Loucy (cell line): ENCODE results near the gene CFAP298.
A peak's percentile ranks its signal among the peaks of the same experiment; 100 is the strongest.
"Not testable (repeated sequence)": the region's sequence is repeated elsewhere in the genome, so short reads cannot be mapped to it uniquely, and the experiment has no call there.

ENCODE experiments used
- H2AFZ ChIP-seq: fragments of 200-600 bp; sonication (generic); 2 replicates; pipeline ENCODE4 v1.6.0; 2016; ENCODE audit warnings: antibody characterized with exemption, mild to moderate bottlenecking, low read length, moderate library complexity
- H3F3A ChIP-seq: fragments of 200-600 bp; 2 replicates; pipeline ENCODE4 v1.6.0; 2016; ENCODE audit warnings: antibody characterized with exemption, low read depth, mild to moderate bottlenecking
- H3K27me3 ChIP-seq: fragments of 200-600 bp; sonication (generic); 2 replicates; pipeline ENCODE4 v1.6.1; 2014; ENCODE audit warnings: low read length, mild to moderate bottlenecking; ENCODE audit not compliant: insufficient read depth, poor library complexity, severe bottlenecking
- H3K36me3 ChIP-seq: fragments of 200-600 bp; sonication (generic); 2 replicates; pipeline ENCODE4 v1.6.1; 2016; ENCODE audit warnings: low read length; ENCODE audit not compliant: insufficient read depth
- H3K4me1 ChIP-seq: fragments of 200-600 bp; sonication (generic); 2 replicates; pipeline ENCODE4 v1.5.1; 2014; ENCODE audit warnings: low read length, mild to moderate bottlenecking; ENCODE audit not compliant: insufficient read depth, poor library complexity, severe bottlenecking
- H3K4me2 ChIP-seq: fragments of 200-600 bp; sonication (generic); 2 replicates; pipeline ENCODE4 v1.6.0; 2014; ENCODE audit warnings: antibody characterized with exemption, low read length, low read depth, mild to moderate bottlenecking; ENCODE audit not compliant: poor library complexity, severe bottlenecking
- H3K4me3 ChIP-seq: fragments of 200-600 bp; sonication (generic); 2 replicates; pipeline ENCODE4 v1.5.1; 2014; ENCODE audit warnings: low read length, mild to moderate bottlenecking, mixed read lengths; ENCODE audit not compliant: poor library complexity, severe bottlenecking
- H3K79me2 ChIP-seq: fragments of 200-600 bp; sonication (generic); 2 replicates; pipeline ENCODE4 v1.6.1; 2014; ENCODE audit warnings: low read length; ENCODE audit not compliant: insufficient read depth
- H3K9ac ChIP-seq: fragments of 200-600 bp; sonication (generic); 2 replicates; pipeline ENCODE4 v1.6.0; 2014; ENCODE audit warnings: mild to moderate bottlenecking, low read depth, low read length, moderate library complexity; ENCODE audit not compliant: poor library complexity, severe bottlenecking
- H3K9me2 ChIP-seq: fragments of 200-600 bp; sonication (generic); replicated peaks from 2 replicates; pipeline ENCODE4 v1.6.1; 2016; ENCODE audit warnings: low read depth, low read length, mixed read lengths
- H3K9me3 ChIP-seq: fragments of 200-600 bp; sonication (generic); 2 replicates; pipeline ENCODE4 v1.6.1; 2014; ENCODE audit warnings: mild to moderate bottlenecking, antibody characterized with exemption, low read length, low read depth; ENCODE audit not compliant: insufficient read depth
- H4K20me1 ChIP-seq: fragments of 200-600 bp; sonication (generic); 2 replicates; pipeline ENCODE4 v1.6.0; 2014; ENCODE audit warnings: antibody characterized with exemption, low read length, mild to moderate bottlenecking; ENCODE audit not compliant: insufficient read depth, poor library complexity, severe bottlenecking
- EZH2phosphoT487 ChIP-seq: fragments of 200-600 bp; IDR thresholded peaks from 2 replicates; pipeline ENCODE4 v1.6.1; 2018; ENCODE audit warnings: antibody characterized with exemption, mild to moderate bottlenecking, moderate library complexity, borderline replicate concordance
- TF ChIP-seq, protein P1 (sequence below): fragments of 200-600 bp; sonication (generic); conservative IDR thresholded peaks from 2 replicates; pipeline ENCODE4 v1.5.1; 2014; ENCODE audit warnings: mild to moderate bottlenecking, antibody characterized with exemption, low read length

CFAP298 gene, protein sequence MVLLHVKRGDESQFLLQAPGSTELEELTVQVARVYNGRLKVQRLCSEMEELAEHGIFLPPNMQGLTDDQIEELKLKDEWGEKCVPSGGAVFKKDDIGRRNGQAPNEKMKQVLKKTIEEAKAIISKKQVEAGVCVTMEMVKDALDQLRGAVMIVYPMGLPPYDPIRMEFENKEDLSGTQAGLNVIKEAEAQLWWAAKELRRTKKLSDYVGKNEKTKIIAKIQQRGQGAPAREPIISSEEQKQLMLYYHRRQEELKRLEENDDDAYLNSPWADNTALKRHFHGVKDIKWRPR

DNA sequence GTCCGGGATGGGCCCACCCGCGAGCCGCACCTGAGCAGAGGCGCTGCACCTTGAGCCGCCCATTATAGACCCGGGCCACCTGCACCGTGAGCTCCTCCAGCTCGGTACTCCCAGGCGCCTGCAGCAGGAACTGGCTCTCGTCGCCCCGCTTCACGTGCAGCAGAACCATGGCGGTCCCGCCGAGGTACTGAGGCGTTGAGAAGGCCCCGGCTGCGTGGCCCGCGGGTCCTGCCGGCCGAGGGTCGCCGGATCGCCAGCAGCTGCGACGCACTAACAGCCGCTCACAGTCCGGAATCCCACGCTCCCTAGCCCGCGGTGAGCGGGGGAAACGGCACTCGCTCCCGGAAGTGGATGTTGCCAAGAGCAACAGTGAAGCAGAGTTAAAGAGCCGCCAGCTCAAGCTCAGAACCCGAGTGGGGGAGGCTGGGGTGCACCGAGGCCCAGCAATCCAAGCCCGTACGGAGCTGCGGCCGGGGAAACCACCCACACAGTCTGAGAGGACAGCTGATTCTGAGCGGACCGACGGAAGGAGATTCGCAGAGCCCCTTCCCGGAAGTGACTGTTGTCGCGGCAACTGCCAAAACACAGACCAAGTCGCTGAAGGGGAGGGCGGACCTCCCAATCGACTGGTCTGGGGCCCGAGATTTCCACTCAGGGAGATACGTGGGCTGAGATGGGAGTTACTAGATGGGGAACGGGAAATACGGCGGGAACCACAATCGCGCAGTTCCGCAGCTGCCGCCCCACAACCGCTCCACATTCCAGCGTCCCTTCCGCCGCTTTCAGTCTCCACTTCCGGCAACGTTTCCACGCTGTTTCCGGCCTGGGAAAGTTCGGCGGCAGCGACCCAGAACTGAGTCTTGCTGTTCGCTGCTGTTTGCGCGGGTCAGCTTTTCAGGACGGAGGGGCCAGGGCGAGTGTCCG lies at the start of gene CFAP298:
TSS of gene CFAP298 (minus strand) at position 303 of the 924 bp plus-strand sequence. CDS start at position 169, 134 bp downstream.
- H3F3A ChIP-seq = no peaks in the 10 kb centered on the region
- H4K20me1 ChIP-seq = peaks cover 14% of the 10 kb centered on the region
- no peaks in the 10 kb centered on the region for H3K9me3 ChIP-seq
- H3K36me3 ChIP-seq = peaks cover 4% of the 10 kb centered on the region; the same call in 1 of the 2 replicates
- peak within 1 kb of the TSS; percentile 88 for H3K4me3 ChIP-seq
- TF ChIP-seq, protein P1, sequence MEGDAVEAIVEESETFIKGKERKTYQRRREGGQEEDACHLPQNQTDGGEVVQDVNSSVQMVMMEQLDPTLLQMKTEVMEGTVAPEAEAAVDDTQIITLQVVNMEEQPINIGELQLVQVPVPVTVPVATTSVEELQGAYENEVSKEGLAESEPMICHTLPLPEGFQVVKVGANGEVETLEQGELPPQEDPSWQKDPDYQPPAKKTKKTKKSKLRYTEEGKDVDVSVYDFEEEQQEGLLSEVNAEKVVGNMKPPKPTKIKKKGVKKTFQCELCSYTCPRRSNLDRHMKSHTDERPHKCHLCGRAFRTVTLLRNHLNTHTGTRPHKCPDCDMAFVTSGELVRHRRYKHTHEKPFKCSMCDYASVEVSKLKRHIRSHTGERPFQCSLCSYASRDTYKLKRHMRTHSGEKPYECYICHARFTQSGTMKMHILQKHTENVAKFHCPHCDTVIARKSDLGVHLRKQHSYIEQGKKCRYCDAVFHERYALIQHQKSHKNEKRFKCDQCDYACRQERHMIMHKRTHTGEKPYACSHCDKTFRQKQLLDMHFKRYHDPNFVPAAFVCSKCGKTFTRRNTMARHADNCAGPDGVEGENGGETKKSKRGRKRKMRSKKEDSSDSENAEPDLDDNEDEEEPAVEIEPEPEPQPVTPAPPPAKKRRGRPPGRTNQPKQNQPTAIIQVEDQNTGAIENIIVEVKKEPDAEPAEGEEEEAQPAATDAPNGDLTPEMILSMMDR = no peak
- no peak for TF ChIP-seq EZH2phosphoT487
- no peaks in the 10 kb centered on the region for H3K27me3 ChIP-seq
- H3K4me2 ChIP-seq = peak within 1 kb of the TSS; percentile 86
- peaks cover 23% of the 10 kb centered on the region for H3K79me2 ChIP-seq
- H2AFZ ChIP-seq = peak within 1 kb of the TSS; percentile 95
- peak within 1 kb of the TSS; percentile 83 for H3K9ac ChIP-seq
- H3K4me1 ChIP-seq = peaks cover 15% of the 10 kb centered on the region
- H3K9me2 ChIP-seq = no peaks in the 10 kb centered on the region

DNA sequence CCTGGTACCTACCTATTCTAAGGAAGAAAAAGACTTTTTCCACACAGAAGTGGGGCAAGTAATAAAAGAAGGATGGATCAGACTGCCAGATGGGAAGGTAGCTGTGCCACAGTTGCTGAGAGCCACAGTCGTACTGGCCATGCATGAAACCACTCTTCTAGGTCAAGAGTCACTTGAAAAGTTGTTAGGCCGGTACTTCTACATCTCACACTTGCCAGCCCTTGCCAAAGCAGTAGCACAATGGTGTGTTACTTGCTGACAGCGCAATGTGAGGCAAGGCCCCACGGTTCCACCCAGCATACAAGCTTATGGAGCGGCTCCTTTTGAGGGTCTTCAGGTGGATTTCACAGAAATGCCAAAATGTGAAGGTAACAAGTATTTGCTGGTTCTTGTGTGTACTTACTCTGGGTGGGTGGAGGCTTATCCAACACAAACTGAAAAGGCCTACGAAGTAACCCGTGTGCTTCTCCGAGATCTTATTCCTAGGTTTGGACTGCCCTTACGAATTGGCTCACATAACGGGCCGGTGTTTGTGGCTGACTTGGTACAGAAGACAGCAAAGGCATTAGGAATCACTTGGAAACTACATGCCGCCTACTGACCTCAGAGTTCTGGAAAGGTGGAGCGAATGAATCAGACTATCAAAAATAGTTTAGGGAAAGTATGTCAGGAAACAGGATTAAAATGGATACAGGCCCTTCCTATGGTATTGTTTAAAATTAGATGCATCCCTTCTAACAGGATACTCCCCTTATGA lies 49.0 kb upstream of the CFAP298 start:
- not testable (repeated sequence) for H3K4me3 ChIP-seq, H3K9me3 ChIP-seq, H3K4me1 ChIP-seq, H2AFZ ChIP-seq, H3K27me3 ChIP-seq, H3K9me2 ChIP-seq, H3F3A ChIP-seq, H3K79me2 ChIP-seq, H3K4me2 ChIP-seq, H4K20me1 ChIP-seq, H3K9ac ChIP-seq
- H3K36me3 ChIP-seq = peaks cover 32% of the 10 kb centered on the region

DNA sequence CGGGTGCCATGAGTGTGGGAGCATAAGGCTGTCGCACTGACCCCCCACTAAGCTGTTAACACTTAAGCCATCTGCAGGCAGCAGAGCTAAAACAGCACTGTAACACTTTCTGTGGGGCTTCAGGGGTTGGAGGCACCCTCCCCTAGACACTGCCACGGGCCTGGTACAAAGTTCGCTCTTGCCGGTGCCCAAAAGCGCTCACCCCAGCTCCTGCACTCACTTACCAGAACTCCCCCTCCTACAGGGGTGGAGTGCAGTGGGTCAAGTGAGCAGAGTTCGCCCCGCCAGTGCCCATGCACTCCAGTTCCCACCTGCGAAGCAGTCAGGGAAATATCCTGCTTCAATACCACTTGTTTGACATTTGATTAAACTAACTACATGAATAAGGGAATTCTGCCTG lies 46.3 kb upstream of the CFAP298 start:
- no peak overlapping the region for H2AFZ ChIP-seq
- H4K20me1 ChIP-seq = no peaks in the 10 kb centered on the region
- H3K9me2 ChIP-seq = no peaks in the 10 kb centered on the region
- no peaks in the 10 kb centered on the region for H3K27me3 ChIP-seq
- no peak overlapping the region for H3K9ac ChIP-seq
- no peaks in the 10 kb centered on the region for H3K79me2 ChIP-seq
- peaks cover 7% of the 10 kb centered on the region; the same call in 1 of the 2 replicates for H3K36me3 ChIP-seq
- no peak for TF ChIP-seq EZH2phosphoT487
- TF ChIP-seq, protein P1 = no peak
- no peak overlapping the region for H3K4me2 ChIP-seq
- no peaks in the 10 kb centered on the region for H3F3A ChIP-seq
- H3K4me1 ChIP-seq = no peaks in the 10 kb centered on the region
- no peak overlapping the region for H3K4me3 ChIP-seq
- no peaks in the 10 kb centered on the region; the same call in 1 of the 2 replicates for H3K9me3 ChIP-seq
